IPS-18a (cell line): Measurements from ENCODE around the gene GCNT2.

ENCODE experiments used
- H3K27ac ChIP-seq: one replicate; pipeline ENCODE4 v1.5.1; 2013; ENCODE audit warnings: low read length
- H3K27me3 ChIP-seq: one replicate; pipeline ENCODE4 v1.6.1; 2013; ENCODE audit warnings: mild to moderate bottlenecking, low read length; ENCODE audit not compliant: control insufficient read depth, insufficient read depth
- H3K36me3 ChIP-seq: one replicate; pipeline ENCODE4 v1.6.1; 2013; ENCODE audit warnings: low read depth, low read length; ENCODE audit not compliant: control insufficient read depth
- H3K4me1 ChIP-seq: one replicate; pipeline ENCODE4 v1.6.1; 2013; ENCODE audit warnings: low read depth, low read length; ENCODE audit not compliant: control insufficient read depth
- H3K4me3 ChIP-seq: one replicate; pipeline ENCODE4 v1.5.1; 2013; ENCODE audit warnings: low read length
- H3K9ac ChIP-seq: one replicate; pipeline ENCODE4 v1.6.1; 2013; ENCODE audit warnings: mild to moderate bottlenecking, low read length, moderate library complexity
- H3K9me3 ChIP-seq: one replicate; pipeline ENCODE4 v1.6.1; 2013; ENCODE audit warnings: low read depth, low read length; ENCODE audit not compliant: control insufficient read depth

The GCNT2 gene

GRCh38 chr6:10584607-10585006 lies 63.5 kb downstream of the GCNT2 start:
- peak overlapping the region; percentile 65 for H3K4me3 ChIP-seq

GRCh38 chr6:10585209-10585845 lies 64.2 kb downstream of the GCNT2 start:
- Histone ChIP-seq H3K27ac (peak overlapping the region; percentile 84), H3K27me3 (no peaks in the 10 kb centered on the region), H3K4me3 (peak overlapping the region; percentile 65), H3K9me3 (no peaks in the 10 kb centered on the region), H3K9ac (peak overlapping the region; percentile 53), H3K36me3 (no peaks in the 10 kb centered on the region), H3K4me1 (peaks cover 61% of the 10 kb centered on the region)

More at GRCh38 chr6:10584607-10585006, 63.5 kb downstream of the GCNT2 start:
- Histone ChIP-seq H3K27me3 (no peaks in the 10 kb centered on the region), H3K9ac (no peak overlapping the region), H3K9me3 (no peaks in the 10 kb centered on the region), H3K27ac (peak overlapping the region; percentile 48), H3K36me3 (no peaks in the 10 kb centered on the region), H3K4me1 (peaks cover 68% of the 10 kb centered on the region)

GRCh38 chr6:10586302-10586701 lies 65.2 kb downstream of the GCNT2 start:
- peak overlapping the region; percentile 1 for H3K9ac ChIP-seq
- peak overlapping the region; percentile 65 for H3K4me3 ChIP-seq
- H3K4me1 ChIP-seq: peaks cover 61% of the 10 kb centered on the region
- H3K27me3 ChIP-seq: no peaks in the 10 kb centered on the region
- no peaks in the 10 kb centered on the region for H3K36me3 ChIP-seq
- H3K27ac ChIP-seq: no peak overlapping the region
- H3K9me3 ChIP-seq: no peaks in the 10 kb centered on the region

- Histone ChIP-seq H3K4me1 (peaks cover 72% of the 10 kb centered on the region), H3K4me3 (peak overlapping the region; percentile 65), H3K9me3 (no peaks in the 10 kb centered on the region), H3K27me3 (no peaks in the 10 kb centered on the region), H3K36me3 (no peaks in the 10 kb centered on the region), H3K27ac (no peak overlapping the region), H3K9ac (peak overlapping the region; percentile 1)
Observed at GRCh38 chr6:10587656-10588406, 66.7 kb downstream of the GCNT2 start.

- Histone ChIP-seq H3K4me3 (peak overlapping the region; percentile 65), H3K27ac (no peak overlapping the region), H3K36me3 (no peaks in the 10 kb centered on the region), H3K4me1 (peaks cover 69% of the 10 kb centered on the region), H3K9ac (no peak overlapping the region), H3K9me3 (no peaks in the 10 kb centered on the region), H3K27me3 (no peaks in the 10 kb centered on the region)
Observed at GRCh38 chr6:10588562-10589428, 67.6 kb downstream of the GCNT2 start.

GRCh38 chr6:10589429-10589727 lies 68.2 kb downstream of the GCNT2 start:
- Histone ChIP-seq H3K27me3 (no peaks in the 10 kb centered on the region), H3K9ac (no peak overlapping the region), H3K9me3 (no peaks in the 10 kb centered on the region), H3K4me3 (no peak overlapping the region), H3K4me1 (peaks cover 69% of the 10 kb centered on the region), H3K27ac (no peak overlapping the region), H3K36me3 (no peaks in the 10 kb centered on the region)

- H3K4me3 ChIP-seq: no peak overlapping the region
- H3K27ac ChIP-seq: no peak overlapping the region
- H3K36me3 ChIP-seq: no peaks in the 10 kb centered on the region
- H3K27me3 ChIP-seq: no peaks in the 10 kb centered on the region
- peaks cover 69% of the 10 kb centered on the region for H3K4me1 ChIP-seq
- H3K9ac ChIP-seq: no peak overlapping the region
- no peaks in the 10 kb centered on the region for H3K9me3 ChIP-seq
Observed at GRCh38 chr6:10589983-10590382, 68.8 kb downstream of the GCNT2 start.

GRCh38 chr6:10591422-10592160 lies 70.4 kb downstream of the GCNT2 start:
- Histone ChIP-seq H3K4me1 (peaks cover 65% of the 10 kb centered on the region), H3K9ac (no peak overlapping the region), H3K27me3 (no peaks in the 10 kb centered on the region), H3K4me3 (peak overlapping the region; percentile 13), H3K36me3 (no peaks in the 10 kb centered on the region), H3K27ac (no peak overlapping the region), H3K9me3 (no peaks in the 10 kb centered on the region)

GRCh38 chr6:10595731-10596664 lies 74.8 kb downstream of the GCNT2 start:
- no peaks in the 10 kb centered on the region for H3K9me3 ChIP-seq
- H3K27ac ChIP-seq: peak overlapping the region; percentile 21
- peak overlapping the region; percentile 2 for H3K4me3 ChIP-seq
- H3K9ac ChIP-seq: peak overlapping the region; percentile 1
- H3K36me3 ChIP-seq: no peaks in the 10 kb centered on the region
- peaks cover 68% of the 10 kb centered on the region for H3K4me1 ChIP-seq
- no peaks in the 10 kb centered on the region for H3K27me3 ChIP-seq

GRCh38 chr6:10597499-10598001 lies 76.4 kb downstream of the GCNT2 start:
- Histone ChIP-seq H3K4me1 (peaks cover 60% of the 10 kb centered on the region), H3K27me3 (no peaks in the 10 kb centered on the region), H3K36me3 (no peaks in the 10 kb centered on the region), H3K27ac (no peak overlapping the region), H3K9me3 (no peaks in the 10 kb centered on the region), H3K9ac (no peak overlapping the region), H3K4me3 (no peak overlapping the region)
